Measurements from ENCODE around the gene GMNN. TPM values are rescaled to one million over a fixed set of nuclear protein-coding genes. Genes with fewer than 3 reads are reported as not detected.

GMNN gene
- total RNA-seq, 4 donors from 2014 or later = 5.5 to 20.7 (median 13.9) TPM

- H3K9me3 ChIP-seq = no peaks in the 10 kb centered on the region
- DNase-seq (ENCODE audit: low spot score in 2 of 2) = no peak
- H3K4me3 ChIP-seq = no peak overlapping the region
- no peaks in the 10 kb centered on the region for H3K27me3 ChIP-seq
- H3K36me3 ChIP-seq = no peaks in the 10 kb centered on the region
- H3K27ac ChIP-seq = no peak overlapping the region
- TF ChIP-seq, protein P1, sequence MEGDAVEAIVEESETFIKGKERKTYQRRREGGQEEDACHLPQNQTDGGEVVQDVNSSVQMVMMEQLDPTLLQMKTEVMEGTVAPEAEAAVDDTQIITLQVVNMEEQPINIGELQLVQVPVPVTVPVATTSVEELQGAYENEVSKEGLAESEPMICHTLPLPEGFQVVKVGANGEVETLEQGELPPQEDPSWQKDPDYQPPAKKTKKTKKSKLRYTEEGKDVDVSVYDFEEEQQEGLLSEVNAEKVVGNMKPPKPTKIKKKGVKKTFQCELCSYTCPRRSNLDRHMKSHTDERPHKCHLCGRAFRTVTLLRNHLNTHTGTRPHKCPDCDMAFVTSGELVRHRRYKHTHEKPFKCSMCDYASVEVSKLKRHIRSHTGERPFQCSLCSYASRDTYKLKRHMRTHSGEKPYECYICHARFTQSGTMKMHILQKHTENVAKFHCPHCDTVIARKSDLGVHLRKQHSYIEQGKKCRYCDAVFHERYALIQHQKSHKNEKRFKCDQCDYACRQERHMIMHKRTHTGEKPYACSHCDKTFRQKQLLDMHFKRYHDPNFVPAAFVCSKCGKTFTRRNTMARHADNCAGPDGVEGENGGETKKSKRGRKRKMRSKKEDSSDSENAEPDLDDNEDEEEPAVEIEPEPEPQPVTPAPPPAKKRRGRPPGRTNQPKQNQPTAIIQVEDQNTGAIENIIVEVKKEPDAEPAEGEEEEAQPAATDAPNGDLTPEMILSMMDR (IDR thresholded peaks at IDR 0.05) = no peak
- TF ChIP-seq EP300 (IDR thresholded peaks at IDR 0.05) = no peak
- no peak for TF ChIP-seq POLR2A (IDR thresholded peaks at IDR 0.05)
- no peaks in the 10 kb centered on the region for H3K4me1 ChIP-seq
Observed at GRCh38 chr6:24755279-24755678, 19.5 kb upstream of the GMNN start.

GRCh38 chr6:24757611-24758010 lies 17.1 kb upstream of the GMNN start:
- no peak overlapping the region for H3K4me3 ChIP-seq
- DNase-seq (ENCODE audit: low spot score in 2 of 2) = no peak
- 80 to 91% methylated on average over 6 of the region's 6 CpGs for WGBS, 2 donors
- H3K27me3 ChIP-seq = no peaks in the 10 kb centered on the region
- H3K27ac ChIP-seq = no peak overlapping the region
- no peaks in the 10 kb centered on the region for H3K9me3 ChIP-seq
- no peaks in the 10 kb centered on the region for H3K36me3 ChIP-seq
- no peaks in the 10 kb centered on the region for H3K4me1 ChIP-seq
- TF ChIP-seq POLR2A (IDR thresholded peaks at IDR 0.05) (no peak), EP300 (IDR thresholded peaks at IDR 0.05) (no peak)
- TF ChIP-seq, protein P1 (IDR thresholded peaks at IDR 0.05) = no peak

GRCh38 chr6:24759718-24760117 lies 15.0 kb upstream of the GMNN start:
- Histone ChIP-seq H3K27ac (no peak overlapping the region), H3K27me3 (no peaks in the 10 kb centered on the region), H3K9me3 (no peaks in the 10 kb centered on the region), H3K36me3 (no peaks in the 10 kb centered on the region), H3K4me3 (no peak overlapping the region), H3K4me1 (no peaks in the 10 kb centered on the region)
- DNase-seq (ENCODE audit: low spot score in 2 of 2) = no peak
- 81 to 91% methylated on average over 3 of the region's 3 CpGs for WGBS, 2 donors
- TF ChIP-seq POLR2A (IDR thresholded peaks at IDR 0.05) (no peak), EP300 (IDR thresholded peaks at IDR 0.05) (no peak)

DNA sequence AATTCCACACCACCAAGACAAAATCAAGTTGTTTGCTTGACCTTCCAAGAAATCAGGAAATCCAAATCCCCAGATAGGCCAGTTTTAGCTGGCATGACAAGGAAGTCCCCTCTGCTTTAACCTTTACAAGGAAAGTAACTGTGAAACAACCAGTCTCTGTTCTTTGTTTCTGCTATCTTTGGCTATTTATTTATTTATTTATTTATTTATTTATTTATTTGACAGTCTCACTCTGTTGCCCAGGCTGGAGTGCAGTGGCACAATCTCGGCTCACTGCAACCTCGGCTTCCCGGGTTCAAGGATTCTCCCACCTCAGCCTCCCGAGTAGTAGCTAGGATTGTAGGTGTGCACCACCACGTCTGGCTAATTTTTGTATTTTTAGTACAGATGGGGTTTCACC lies 14.5 kb upstream of the GMNN start:
- H3K27ac ChIP-seq = no peak overlapping the region
- no peaks in the 10 kb centered on the region for H3K9me3 ChIP-seq
- TF ChIP-seq, protein P1 (IDR thresholded peaks at IDR 0.05) = no peak
- TF ChIP-seq EP300 (IDR thresholded peaks at IDR 0.05) (no peak), POLR2A (IDR thresholded peaks at IDR 0.05) (no peak)
- no peaks in the 10 kb centered on the region for H3K36me3 ChIP-seq
- WGBS, 2 donors = 90 to 92% methylated on average over 5 of the region's 5 CpGs
- H3K27me3 ChIP-seq = no peaks in the 10 kb centered on the region
- no peaks in the 10 kb centered on the region for H3K4me1 ChIP-seq
- DNase-seq (ENCODE audit: low spot score in 2 of 2) = no peak
- H3K4me3 ChIP-seq = no peak overlapping the region

- WGBS, 2 donors = 83 to 89% methylated on average over 11 to 17 of the region's 17 CpGs
- Histone ChIP-seq H3K27ac (no peak overlapping the region), H3K9me3 (no peaks in the 10 kb centered on the region), H3K4me1 (no peaks in the 10 kb centered on the region), H3K27me3 (no peaks in the 10 kb centered on the region), H3K4me3 (no peak overlapping the region), H3K36me3 (no peaks in the 10 kb centered on the region)
- no peak for DNase-seq (ENCODE audit: low spot score in 2 of 2)
- TF ChIP-seq, protein P1 (IDR thresholded peaks at IDR 0.05) = no peak
Observed at GRCh38 chr6:24761193-24761835, 13.4 kb upstream of the GMNN start.

- TF ChIP-seq EP300 (IDR thresholded peaks at IDR 0.05) (no peak), POLR2A (IDR thresholded peaks at IDR 0.05) (no peak)
- TF ChIP-seq, protein P1 (IDR thresholded peaks at IDR 0.05) = no peak
- Histone ChIP-seq H3K36me3 (no peaks in the 10 kb centered on the region), H3K27ac (no peak overlapping the region), H3K27me3 (no peaks in the 10 kb centered on the region), H3K4me3 (no peak overlapping the region), H3K9me3 (no peaks in the 10 kb centered on the region), H3K4me1 (no peaks in the 10 kb centered on the region)
- no peak for DNase-seq (ENCODE audit: low spot score in 2 of 2)
Observed at GRCh38 chr6:24761851-24762250, 12.9 kb upstream of the GMNN start.

Measured in tibial nerve (tissue), 4 donors.